ENCODE results near the gene NPY1R.

Gene NPY1R

GRCh38 chr4:163332526-163333406 lies at the start of gene NPY1R:
TSS of gene NPY1R (minus strand) at chr4:163332596. CDS start at chr4:163326554, 6,042 bp downstream.
- Histone ChIP-seq H3K4me3 (IDR thresholded peaks at IDR 0.05; ENCODE audit: insufficient read depth, low read depth, low read length) (no peak within 1 kb of the TSS), H2AFZ (ENCODE audit: low read depth) (peak within 1 kb of the TSS; percentile 85), H3K27me3 (ENCODE audit: insufficient read depth, low read depth) (no peaks in the 10 kb centered on the region), H3K36me3 (ENCODE audit: insufficient read depth) (no peaks in the 10 kb centered on the region), H3K4me1 (ENCODE audit: low read depth, poor library complexity, severe bottlenecking) (no peaks in the 10 kb centered on the region), H3K27ac (no peak within 1 kb of the TSS), H3K79me2 (ENCODE audit: insufficient read depth, low read depth) (no peaks in the 10 kb centered on the region), H4K20me1 (ENCODE audit: insufficient read depth) (no peaks in the 10 kb centered on the region), H3K9ac (peak within 1 kb of the TSS; percentile 4; the same call in 1 of the 2 replicates), H3K4me2 (peak within 1 kb of the TSS; percentile 33)
- TF ChIP-seq, protein P1, sequence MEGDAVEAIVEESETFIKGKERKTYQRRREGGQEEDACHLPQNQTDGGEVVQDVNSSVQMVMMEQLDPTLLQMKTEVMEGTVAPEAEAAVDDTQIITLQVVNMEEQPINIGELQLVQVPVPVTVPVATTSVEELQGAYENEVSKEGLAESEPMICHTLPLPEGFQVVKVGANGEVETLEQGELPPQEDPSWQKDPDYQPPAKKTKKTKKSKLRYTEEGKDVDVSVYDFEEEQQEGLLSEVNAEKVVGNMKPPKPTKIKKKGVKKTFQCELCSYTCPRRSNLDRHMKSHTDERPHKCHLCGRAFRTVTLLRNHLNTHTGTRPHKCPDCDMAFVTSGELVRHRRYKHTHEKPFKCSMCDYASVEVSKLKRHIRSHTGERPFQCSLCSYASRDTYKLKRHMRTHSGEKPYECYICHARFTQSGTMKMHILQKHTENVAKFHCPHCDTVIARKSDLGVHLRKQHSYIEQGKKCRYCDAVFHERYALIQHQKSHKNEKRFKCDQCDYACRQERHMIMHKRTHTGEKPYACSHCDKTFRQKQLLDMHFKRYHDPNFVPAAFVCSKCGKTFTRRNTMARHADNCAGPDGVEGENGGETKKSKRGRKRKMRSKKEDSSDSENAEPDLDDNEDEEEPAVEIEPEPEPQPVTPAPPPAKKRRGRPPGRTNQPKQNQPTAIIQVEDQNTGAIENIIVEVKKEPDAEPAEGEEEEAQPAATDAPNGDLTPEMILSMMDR (conservative IDR thresholded peaks at IDR 0.05; ENCODE audit: low read depth, low read length) = peak; percentile 67

DNA sequence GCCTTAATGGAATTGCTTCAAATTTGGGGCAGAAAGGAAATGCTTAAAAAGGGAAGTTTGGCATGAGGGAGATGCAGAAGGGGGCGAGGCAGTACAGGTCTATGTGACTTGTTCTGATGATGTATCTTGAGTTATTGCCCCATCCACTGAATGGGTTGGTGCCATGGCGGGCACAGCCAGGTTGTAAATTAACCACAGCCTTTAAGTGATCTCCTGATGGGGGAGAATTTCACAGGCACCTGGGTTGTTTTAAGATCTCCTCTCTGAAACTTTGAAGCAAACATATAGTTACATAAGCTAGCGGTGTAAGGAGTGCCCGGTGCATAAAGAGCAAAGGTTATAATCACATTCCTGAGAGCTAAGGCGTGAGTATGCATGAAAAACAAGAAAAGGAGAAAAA lies 48.3 kb upstream of the NPY1R start:
- H3K27ac ChIP-seq = no peak overlapping the region
- H2AFZ ChIP-seq (ENCODE audit: low read depth) = no peak overlapping the region
- TF ChIP-seq, protein P1 (conservative IDR thresholded peaks at IDR 0.05; ENCODE audit: low read depth, low read length) = no peak

DNA sequence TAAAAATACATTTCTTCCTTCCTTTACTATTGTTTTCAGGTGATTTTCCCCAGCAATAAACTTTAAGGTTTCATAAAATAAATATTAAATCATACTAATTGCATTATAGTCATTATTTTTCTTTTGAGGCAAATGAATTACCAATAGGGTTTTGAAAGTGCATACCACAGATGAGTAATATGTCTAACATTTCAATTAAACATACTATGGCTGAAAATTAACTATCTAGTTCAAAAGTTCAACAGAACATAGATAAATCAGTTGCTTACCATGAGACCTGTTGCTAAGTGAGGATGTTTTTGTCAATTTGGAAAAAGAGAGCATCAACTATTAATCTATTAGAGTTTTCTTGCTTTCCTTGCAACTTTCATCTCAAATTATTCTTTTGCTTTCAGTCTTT lies 46.3 kb upstream of the NPY1R start:
- Histone ChIP-seq H3K4me1 (ENCODE audit: low read depth, poor library complexity, severe bottlenecking) (no peaks in the 10 kb centered on the region), H4K20me1 (ENCODE audit: insufficient read depth) (no peaks in the 10 kb centered on the region), H3K9ac (no peak overlapping the region), H3K4me2 (no peak overlapping the region), H3K4me3 (IDR thresholded peaks at IDR 0.05; ENCODE audit: insufficient read depth, low read depth, low read length) (no peak overlapping the region), H3K36me3 (ENCODE audit: insufficient read depth) (no peaks in the 10 kb centered on the region), H3K27ac (no peak overlapping the region), H3K27me3 (ENCODE audit: insufficient read depth, low read depth) (no peaks in the 10 kb centered on the region), H3K79me2 (ENCODE audit: insufficient read depth, low read depth) (no peaks in the 10 kb centered on the region), H2AFZ (ENCODE audit: low read depth) (no peak overlapping the region)
- TF ChIP-seq, protein P1 (conservative IDR thresholded peaks at IDR 0.05; ENCODE audit: low read depth, low read length) = no peak

More for the DNA sequence above, 48.3 kb upstream of the NPY1R start:
- Histone ChIP-seq H3K4me1 (ENCODE audit: low read depth, poor library complexity, severe bottlenecking) (no peaks in the 10 kb centered on the region), H3K36me3 (ENCODE audit: insufficient read depth) (no peaks in the 10 kb centered on the region), H3K4me3 (IDR thresholded peaks at IDR 0.05; ENCODE audit: insufficient read depth, low read depth, low read length) (no peak overlapping the region), H3K4me2 (no peak overlapping the region), H3K79me2 (ENCODE audit: insufficient read depth, low read depth) (no peaks in the 10 kb centered on the region), H3K9ac (no peak overlapping the region), H4K20me1 (ENCODE audit: insufficient read depth) (no peaks in the 10 kb centered on the region), H3K27me3 (ENCODE audit: insufficient read depth, low read depth) (no peaks in the 10 kb centered on the region)

- H4K20me1 ChIP-seq (ENCODE audit: insufficient read depth) = no peaks in the 10 kb centered on the region
- H3K4me1 ChIP-seq (ENCODE audit: low read depth, poor library complexity, severe bottlenecking) = no peaks in the 10 kb centered on the region
- TF ChIP-seq, protein P1 (conservative IDR thresholded peaks at IDR 0.05; ENCODE audit: low read depth, low read length) = no peak
- H3K9ac ChIP-seq = no peak overlapping the region
- no peaks in the 10 kb centered on the region for H3K27me3 ChIP-seq (ENCODE audit: insufficient read depth, low read depth)
- no peaks in the 10 kb centered on the region for H3K36me3 ChIP-seq (ENCODE audit: insufficient read depth)
- no peak overlapping the region for H3K27ac ChIP-seq
- no peak overlapping the region for H3K4me3 ChIP-seq (IDR thresholded peaks at IDR 0.05; ENCODE audit: insufficient read depth, low read depth, low read length)
- no peak overlapping the region for H2AFZ ChIP-seq (ENCODE audit: low read depth)
- no peaks in the 10 kb centered on the region for H3K79me2 ChIP-seq (ENCODE audit: insufficient read depth, low read depth)
- no peak overlapping the region for H3K4me2 ChIP-seq
Measured at GRCh38 chr4:163372029-163372428, 39.6 kb upstream of the NPY1R start.

Measured in KMS-11 (cell line).